D341Med (cell line): ENCODE data around the gene SEBOX.

Experiments
- DNase-seq: peaks from one replicate; pipeline ENCODE4 v3.0.0; 2012; ENCODE audit warnings: low spot score

The SEBOX gene

DNA sequence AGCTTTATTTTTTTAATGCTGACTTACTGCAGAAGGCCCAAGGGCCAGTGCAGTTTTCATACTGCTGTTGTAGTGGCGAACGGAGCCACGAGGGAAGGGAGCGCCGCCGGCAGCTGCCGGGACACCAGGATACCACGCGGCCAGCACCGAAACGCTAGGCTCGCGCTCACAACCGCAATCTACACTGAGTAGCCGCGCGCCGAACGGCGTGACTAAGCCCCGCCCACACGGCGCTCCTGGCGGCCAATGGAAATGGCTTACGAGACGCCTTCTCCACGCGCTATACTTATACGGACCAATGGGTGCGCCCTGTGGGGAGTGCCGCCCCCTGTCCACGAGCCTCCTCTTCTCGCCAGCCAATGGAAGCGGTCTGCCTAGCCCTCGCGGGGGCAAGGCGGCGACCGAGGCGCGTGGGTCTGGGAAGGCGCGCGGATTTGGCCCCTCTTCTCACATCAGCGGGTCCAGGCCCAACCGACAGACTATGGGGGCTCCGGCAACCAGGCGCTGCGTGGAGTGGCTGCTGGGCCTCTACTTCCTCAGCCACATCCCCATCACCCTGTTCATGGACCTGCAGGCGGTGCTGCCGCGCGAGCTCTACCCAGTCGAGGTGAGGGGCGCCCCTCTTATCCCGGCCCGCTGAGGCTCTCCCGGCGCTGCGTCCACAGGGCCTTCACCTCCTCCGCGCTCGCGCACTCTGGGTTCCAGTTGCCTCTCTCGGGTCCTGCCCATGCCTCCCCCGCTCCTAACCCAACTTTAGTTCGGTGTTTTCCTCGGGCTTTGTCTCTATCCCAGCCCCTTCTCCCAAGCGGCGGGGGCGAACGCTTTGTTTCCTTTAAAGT is 46.0 kb downstream of the SEBOX start, which contains the start of gene TMEM97:
TSS of gene TMEM97 (plus strand) at position 442 of the 839 bp plus-strand sequence. CDS start at position 482, 40 bp downstream.
- DNase-seq, result peak; percentile 99

DNA sequence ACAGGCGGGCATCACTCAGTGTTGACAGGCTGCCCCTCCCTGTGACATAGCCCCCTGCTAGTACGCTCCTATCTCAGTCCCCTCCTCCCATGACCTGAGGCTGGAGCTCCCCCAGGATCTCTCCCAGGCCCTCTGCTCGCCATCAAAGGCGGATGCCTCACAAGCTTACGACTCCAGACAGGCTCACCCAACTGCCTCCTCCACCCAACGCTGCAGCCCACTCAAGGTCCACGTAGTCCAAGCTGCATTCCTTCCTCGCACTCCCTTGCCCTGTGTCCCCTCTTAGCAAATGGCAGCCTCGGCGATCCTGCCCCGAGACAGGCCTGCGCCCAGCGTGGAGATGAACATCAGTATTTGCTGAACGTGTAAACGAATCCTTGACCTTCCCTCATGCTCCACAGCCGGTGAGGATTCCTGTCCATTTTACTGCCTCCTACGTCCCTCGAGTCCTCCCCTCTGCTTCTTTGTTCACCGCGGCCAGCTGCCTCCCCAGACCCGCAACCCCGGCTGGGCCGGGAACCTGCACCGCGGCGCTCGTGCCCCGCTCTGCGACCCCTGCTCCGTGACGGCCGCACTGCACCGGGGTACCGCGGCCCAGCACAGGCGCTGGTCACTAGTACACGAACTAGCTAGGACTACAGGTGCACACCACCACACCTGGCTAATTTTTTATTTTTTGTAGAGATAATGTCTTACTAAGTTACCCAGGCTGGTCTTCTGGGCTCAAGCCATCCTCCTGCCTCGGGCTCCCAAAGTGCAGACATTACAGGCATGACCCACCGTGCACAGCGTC is 46.8 kb downstream of the SEBOX start:
- peak; percentile 76 for DNase-seq

DNA sequence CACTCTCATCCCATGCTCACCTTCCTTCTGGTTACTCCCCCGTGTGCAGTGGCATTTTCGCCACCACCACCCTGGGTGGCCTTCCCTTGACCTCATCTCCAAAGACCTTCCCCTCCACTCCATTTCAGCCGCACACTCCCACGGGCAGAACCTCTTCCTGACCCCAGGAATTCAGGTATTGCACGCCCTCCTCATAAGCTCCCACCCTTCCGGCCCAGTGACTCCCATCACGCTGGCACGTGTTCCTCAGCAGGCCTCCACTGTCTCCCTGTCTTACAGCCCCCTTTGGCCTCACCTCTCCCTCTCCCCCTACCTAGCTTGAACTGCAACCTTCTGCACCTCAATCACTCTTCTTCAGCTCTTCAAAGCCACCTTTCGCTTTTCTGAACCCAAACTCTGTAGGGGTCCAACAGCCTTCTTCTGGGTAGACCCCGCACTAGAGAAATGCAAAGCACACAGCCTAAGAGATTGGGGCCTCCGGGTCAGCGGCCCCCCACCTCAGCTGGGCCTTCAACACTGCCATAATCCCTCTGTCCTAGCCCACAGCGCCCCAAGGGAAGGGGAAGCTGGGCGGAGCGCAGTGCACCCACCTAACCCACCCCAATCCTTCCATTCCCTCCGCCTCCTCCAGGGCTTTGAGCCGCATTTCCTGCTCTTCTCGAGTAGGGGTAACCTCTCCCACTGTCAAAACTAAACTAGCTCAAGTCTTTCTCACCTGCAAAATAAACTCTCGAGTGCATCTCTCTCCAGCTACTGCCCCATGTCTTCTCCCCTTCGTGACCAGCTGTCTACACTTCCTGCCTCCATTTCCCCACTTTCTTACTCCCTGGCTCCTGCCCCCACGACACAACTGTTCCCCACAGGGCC is 47.7 kb downstream of the SEBOX start:
- no peak for DNase-seq

DNA sequence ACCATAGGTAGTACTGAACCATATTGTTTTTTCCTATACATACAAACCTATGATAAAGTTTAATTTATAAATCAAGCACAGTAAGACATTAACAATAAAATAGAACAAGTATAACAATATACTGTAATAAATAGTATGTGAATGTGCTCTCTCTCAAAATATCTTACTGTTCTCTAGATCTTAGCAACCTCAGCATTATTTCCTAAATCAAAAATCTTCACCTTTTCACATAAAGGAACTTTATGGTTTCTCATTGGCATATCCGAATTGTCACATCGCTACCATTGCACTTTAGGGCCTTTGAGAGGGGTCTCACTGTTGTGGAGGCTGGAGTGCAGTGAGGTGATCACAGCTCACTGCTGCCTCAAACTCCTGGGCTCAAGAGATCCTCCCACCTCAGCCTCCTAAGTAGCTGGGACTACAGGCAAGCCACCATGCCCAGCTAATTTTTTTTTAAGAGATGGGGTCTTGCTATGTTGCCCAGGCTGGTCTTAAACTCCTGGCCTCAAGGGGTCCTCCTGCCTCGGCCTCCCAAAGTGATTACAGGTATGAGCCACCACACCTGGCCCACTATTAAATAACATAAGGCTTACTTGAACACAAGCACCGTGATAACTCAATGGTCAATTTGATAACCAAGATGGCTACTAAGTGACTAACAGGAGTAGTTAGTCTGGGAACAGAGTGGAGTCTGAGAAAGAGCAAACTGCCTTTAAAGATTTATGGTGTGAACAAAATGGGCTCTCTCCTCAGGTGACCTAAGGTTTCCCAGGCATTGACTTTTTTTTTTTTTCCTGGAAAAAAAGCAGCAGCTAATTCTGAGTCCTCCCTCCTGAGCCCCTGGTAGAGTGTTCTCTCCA is 48.9 kb downstream of the SEBOX start:
- DNase-seq, result no peak

DNA sequence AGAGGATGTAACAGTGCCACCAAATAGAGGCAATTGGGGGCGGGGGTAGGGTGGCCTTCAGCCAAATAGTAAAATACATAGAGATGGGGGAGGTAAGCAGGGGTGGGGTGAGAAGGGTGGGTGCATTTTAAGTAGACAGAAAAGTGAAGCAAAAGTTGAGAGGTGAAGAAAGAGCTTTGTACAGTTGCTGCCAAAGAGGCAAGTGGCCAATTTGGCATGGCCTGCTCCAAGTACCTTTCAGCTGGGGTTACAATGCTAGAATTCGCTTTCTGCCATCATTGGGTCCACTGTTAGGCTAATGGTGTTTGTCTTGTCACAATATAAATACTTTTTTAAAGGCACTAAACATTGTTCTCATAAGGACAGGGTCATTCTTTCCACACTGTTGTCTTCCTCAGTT is 51.2 kb downstream of the SEBOX start:
- no peak for DNase-seq
